HUDEP-2 (cell line): ENCODE data around the gene PINK1.
"Not testable (repeated sequence)": the region's sequence is repeated elsewhere in the genome, so short reads cannot be mapped to it uniquely, and the experiment has no call there.

Experiments used
- DNase-seq, 76 experiments: peaks; one replicate each; lab custom pipeline; 2025; ENCODE audit not compliant: unreplicated experiment in 76 of 76; lab: John Stamatoyannopoulos, UW

Gene PINK1

DNA sequence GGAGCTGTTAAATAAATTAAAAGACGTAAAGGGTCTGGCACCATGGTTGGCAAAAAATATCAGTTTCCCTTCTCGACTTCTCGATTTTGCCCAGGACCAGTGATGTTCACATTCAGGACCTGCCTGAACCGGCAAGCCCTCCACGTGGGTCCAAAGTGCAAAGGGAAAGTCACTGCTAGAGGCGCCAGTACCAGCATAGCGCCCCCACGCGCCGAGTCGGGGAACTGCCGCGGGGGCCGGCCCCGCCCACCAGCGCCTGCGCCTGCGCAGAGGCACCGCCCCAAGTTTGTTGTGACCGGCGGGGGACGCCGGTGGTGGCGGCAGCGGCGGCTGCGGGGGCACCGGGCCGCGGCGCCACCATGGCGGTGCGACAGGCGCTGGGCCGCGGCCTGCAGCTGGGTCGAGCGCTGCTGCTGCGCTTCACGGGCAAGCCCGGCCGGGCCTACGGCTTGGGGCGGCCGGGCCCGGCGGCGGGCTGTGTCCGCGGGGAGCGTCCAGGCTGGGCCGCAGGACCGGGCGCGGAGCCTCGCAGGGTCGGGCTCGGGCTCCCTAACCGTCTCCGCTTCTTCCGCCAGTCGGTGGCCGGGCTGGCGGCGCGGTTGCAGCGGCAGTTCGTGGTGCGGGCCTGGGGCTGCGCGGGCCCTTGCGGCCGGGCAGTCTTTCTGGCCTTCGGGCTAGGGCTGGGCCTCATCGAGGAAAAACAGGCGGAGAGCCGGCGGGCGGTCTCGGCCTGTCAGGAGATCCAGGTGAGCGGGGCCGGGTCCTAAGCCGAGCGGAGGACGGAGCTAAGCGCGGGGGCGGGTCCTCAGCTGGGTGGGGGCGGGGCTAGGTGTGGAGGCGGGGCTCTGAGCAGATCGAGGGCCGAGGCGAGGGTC, at the start of gene PINK1:
Gene PINK1 (plus strand): TSS at position 269 of the 875 bp plus-strand sequence. CDS start 91 bp downstream, at position 360.
- DNase-seq: peak in 75 of 76 experiments; percentile 10 to 92 (median 74)

DNA sequence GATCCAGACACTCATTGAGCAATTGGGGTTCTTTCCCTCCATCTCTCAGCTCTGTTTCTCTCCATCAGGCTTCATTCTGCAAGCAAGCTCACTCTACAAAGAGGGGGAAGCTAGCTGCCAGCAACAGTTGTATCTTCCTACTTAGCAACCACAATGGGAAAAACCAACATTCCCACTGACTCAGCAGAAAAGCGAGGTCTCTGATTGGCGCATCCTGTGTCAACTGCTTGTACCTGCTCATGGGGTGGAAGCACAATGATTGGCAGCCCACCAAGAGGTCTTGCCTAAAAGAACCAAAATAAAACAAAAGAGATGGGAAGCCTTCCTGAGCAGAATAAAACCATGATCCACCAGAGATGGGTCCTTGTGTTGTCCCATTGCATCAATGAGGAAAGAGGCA, 48.4 kb upstream of the PINK1 start:
- DNase-seq: no peak

DNA sequence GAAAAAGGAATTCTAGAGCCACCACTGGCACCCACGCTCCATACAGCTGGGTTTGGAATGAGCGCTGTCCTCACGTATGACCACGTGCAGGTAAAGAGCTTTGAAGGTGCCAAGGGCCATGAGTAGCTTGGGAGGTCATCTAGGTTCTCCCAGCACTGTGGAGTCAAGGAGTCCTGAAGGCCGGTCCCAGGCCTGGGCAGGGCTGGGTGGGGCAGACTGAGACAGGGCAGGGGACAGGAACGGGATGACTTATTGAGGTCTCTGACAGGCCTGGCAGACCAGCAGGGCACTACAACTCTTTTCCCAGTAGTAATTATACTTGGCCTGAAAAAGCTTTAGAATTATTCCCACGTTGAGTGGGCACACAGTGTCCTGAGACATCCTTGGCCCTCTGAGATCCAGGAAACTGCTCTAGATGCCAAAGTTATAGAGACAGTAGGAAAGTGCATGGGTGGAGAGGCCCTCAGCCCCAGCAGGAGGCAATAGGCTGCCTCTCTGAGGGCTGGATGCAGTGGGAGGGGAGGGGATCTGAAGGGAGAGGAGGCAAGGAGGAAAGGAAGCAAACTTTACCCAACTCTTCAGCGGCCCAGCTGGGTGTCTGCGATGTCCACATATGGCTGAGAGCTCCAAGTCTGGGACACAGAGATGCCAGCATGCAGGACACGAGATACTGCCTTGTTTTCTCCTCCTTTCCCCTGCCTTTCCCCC, 46.2 kb upstream of the PINK1 start:
- DNase-seq: no peak

DNA sequence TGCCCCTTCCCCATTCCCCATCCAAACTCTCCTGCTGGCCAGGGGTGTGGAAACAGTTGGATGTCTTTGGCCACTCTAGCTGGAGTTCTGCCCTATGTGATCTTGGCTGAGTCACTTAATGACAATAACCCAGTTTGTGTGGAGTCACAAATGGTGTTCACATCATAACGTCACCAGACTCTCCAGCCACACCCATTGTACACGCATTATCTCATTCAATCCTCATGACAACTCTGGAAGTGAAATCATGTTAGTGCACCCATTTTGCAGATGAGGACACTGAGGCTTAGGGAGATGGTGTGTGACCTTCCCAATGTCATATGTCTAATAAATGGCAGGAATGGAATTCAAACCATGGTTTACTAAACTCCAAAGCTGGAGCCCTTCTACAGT, 45.6 kb upstream of the PINK1 start:
- peak in 1 of 76 experiments; percentile 18 for DNase-seq

DNA sequence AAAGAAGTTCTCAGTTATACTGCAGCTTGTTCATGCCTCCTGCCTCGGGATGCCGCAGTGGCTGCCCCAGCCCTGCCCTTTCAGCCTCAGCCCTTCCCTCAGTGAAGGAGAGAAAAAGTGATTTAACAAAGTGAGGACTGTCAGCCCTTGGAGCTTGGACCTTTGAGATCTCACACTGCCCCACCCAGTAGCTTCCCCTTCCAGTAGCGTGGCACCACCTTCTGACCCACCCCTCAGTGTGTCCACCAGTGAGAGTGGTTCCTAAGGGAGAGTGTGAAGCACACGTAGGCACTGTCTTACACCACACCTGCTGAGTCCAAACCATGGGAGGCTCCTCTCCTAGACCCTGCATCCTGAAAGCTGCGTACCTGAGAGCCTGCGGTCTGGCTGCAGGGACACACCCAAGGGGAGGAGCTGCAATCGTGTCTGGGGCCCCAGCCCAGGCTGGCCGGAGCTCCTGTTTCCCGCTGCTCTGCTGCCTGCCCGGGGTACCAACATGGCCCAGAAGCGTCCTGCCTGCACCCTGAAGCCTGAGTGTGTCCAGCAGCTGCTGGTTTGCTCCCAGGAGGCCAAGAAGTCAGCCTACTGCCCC, 44.5 kb upstream of the PINK1 start, which contains the start of gene CDA:
Gene CDA (plus strand): TSS at position 464 of the 592 bp plus-strand sequence. CDS start 33 bp downstream, at position 497.
- no peak for DNase-seq

DNA sequence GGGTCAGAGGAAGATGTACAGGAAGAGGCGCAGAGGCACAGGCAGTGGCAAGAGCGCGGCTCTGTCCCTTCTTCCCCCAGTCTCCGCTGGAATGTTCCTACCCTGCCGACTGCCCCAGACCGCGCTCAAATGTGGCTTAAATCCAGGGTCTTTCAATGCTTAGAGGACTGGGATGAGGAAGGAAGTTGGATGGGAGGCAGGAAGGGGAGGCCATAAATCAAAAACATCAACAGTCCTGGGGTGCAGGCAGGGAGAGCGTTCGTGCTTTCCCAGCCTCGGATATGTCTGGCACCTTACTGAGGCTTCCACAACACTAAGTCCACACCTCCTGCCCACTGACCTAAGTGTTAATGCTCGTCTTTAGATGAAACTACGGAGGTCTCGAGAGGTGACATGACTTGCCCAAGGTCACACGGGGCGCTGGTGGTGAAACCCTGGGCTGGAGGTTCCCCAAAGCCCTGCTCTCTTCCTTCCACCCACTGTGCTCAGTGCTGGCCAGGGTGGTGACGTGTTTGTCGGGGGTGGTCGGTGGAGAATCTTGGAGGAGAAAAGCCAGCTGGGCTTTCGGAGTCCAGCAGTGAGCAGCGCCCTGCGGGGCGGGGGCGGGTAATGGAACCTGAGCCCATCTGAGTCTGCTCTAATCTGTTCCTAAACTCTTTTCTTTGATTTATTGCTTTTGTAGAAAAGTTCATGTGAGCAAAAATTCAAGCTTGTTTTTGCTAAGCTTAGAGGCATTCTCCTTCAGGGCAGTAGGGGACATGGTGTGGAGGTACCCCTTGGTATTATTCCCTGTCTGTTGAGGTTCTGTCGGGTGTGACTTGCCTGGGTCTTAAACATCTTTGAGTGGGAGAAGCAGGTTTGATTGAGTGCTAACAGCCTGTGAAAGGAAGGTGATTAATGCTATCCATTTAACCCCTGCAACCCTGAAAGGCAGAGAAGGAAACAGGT, 43.7 kb upstream of the PINK1 start:
- no peak for DNase-seq

DNA sequence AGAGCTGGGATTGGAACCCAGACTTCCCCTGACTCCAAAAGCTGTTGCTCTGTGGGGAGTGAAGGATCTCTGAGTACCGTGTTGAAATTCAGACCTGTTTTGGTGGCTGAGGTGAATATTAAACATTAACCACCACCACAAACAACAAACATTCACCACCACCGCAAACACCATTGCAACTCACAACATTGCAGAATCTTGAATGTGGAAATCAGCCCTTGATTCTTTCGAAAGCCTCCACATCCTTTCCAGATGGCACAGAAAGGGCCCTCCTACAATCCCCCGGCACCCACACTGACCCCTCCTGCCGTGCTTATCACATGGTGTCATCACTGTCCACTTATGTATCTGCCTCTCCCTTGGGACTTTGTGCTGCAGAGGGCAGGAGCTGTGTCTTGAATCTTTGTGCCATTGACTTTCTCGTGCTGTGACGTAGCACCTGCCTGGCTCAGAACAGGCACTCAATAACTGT, 42.9 kb upstream of the PINK1 start:
- no peak for DNase-seq

DNA sequence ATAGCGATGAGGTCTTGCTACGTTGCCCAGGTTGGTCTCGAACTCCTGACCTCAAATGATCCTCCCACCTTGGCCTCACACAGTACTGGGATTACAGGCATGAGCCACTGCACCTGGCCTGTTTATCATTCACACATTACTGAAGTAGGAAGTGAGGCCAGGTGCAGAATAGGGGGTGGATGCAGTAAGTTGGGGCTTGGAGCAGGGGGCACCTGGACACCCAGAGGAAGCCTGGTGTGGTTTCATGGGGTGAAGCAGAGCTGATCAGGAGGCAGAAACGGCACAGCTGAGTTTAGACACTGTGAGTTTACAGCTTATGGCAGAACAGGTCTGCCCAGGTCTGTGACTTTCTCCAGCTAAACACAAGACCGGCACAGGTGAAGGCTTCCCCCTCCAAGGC, 39.5 kb upstream of the PINK1 start:
- no peak for DNase-seq

DNA sequence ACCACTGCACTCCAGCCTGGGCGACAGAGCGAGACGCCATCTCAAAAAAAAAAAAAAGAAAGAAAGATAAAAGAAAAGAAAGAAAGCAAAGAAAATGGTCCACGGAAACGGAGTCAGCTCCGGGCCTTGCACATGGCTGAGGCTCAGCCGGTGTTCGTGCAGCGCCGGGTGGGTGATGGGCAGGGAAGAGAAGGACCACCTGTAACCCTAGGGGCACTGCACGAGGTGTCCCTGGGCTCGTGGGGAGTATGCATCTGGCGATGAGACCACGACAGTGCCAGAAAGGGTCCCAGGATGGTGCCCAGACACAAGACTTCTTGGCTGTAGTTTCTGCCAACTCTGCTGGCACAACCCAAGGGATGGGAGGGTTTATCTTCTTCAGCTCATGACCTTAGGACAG, 38.5 kb upstream of the PINK1 start:
- no peak for DNase-seq

DNA sequence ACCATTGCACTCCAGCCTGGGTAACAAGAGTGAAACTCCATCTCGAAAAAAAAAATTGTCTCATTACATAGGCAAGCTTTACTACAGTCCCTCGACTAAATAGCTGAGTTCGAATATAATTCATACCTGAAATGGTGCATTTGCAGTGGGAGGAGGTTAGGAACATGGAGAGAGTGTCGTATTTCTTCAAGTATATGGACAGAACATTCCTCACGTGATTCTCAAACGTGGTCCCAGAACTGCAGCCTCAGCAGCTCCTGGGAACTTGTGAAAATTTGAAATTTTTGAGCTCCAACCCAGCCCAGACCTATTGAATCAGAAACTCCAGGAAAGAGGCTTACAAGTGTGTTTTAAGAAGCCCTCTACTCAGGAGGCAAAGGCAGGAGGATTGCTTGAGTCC, 37.2 kb upstream of the PINK1 start:
- DNase-seq: no peak

DNA sequence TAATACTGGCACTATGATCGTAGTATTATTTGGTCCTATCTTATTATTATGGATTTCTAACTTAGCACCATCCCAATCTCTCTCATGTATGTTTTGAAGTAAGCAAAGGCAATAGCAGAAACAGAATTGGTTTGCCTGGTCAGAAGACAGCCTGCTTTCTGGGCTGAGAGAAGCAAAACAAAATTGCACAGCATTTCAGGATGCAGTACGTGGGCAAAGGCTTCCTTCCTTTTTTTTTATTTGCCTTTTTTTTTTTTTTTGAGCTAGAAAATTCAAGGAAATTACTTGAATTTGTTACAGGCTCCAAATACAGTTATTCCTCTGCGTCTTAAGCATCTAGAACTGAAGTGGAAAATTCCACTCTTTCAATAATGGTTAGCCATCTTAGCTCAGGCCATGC, 35.6 kb upstream of the PINK1 start:
- no peak for DNase-seq

DNA sequence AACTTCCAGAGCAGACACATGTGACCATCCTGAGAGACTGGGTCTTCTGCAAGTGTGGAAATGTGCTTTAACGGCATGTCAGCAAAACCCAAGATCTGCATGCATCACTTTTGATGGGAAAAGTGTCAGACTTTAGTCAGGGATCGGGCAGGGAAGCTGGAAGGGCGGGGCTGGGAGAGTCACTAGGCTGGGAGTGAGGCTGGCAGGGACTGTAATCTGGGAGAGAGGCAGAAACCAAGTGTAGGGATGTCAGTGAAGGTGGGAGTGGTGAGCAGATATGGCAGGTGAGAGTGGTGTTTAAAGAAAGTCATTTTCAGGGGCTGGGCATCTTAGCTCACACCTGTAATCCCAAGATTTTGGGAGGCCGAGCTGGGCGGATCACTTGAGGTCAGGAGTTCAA, 33.1 kb upstream of the PINK1 start:
- DNase-seq: no peak

DNA sequence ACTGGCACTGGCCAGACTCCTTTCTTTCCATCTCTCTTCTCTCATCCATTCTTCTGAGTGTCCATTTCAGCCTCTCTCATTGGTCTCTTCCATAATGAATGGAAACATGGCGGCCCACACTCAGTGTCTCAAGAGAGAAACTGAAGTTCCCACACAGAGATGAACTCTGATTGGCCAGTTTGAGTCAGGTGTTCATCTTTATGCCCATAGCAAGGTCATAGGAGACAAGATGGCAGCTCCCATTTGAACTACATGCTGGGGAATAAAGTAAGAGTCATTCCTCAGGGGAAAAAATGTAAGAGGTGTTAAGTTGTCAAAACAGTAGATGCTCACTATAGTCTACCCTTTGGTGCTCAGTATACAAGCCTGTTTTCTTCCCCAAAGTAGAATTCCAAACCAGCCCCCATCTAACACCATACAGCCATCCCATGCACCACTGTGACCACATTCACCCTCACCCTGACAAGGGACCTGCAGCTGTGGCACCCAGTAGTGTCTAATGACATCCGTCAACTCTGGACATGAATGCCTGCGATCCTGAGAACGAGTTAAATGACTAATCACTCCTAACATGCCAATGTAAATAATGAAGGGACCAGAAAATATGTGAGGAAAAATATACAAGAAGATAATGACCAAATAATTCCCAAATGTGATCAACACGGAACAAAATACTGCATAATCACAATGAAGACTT, 32.0 kb upstream of the PINK1 start:
- no peak for DNase-seq

DNA sequence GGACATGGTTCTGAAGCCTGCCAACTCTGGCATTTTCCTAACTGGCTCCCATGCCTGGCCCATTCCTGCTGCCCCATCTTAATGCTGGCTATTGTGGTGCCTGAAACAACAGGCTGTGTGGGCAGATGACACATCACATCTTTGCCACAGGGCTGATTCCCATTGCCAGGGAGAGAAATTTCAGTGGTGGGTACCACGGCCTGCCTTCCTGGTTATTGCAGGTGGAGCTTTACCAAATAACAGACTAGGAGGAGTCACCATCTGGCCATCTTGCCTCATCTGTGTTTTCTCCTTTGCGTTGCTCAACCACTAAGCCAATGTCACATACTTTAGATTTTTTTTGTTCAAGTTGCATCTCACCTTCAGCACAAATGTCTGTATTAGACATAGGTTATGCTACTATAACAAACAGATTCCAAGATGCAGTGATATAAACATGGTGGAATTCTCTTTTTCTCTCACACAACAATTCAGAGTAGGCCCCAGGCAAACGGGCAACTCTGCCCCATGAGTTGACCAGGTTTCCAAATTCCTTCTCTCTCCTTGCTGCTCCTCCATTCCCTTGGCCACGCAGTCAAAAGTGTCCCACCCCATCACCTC, 30.3 kb upstream of the PINK1 start:
- no peak for DNase-seq

DNA sequence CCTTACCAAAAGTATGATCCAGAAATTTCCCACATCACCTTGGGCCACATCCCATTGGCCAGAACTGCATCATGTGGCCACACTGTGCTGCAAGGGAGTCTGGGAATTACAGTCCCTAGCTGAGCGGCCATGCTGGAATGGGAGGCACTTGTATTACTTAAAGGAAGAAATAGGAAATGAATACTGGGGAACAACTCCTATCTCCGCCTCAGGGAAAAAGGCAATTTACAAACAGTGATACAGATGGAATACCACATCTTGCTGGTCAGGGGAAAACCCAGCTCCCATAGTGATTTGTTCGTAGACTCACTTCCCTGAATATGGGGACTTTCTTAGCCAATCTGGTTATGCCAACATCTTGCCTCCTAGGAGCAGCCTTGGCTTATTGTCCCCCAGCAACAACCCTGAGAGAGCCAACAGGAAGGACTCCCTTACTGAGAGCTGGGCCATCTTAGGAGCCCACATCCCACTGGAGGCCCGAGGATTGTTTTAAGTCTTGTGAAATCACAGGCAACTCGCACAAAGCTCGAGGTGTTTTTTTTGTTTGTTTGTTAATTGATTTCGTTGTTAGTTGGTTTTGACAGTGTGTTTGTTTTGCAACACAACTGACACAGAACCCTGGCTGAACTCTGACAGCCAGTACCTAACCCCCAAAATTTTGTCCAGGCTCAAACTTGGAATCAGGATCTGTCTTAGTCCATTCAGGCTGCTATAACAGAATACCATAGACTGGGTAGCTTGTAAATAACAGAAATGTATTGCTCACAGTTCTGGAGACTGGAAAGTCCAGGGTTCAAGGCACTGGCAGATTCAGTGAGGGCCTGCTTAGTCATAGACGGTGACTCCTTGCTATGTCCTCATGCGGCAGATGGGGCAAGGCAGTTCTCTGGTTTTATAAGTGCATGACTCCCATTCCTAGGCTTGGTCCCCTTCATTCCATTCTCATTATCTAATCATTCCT, 29.5 kb upstream of the PINK1 start:
- DNase-seq: no peak

DNA sequence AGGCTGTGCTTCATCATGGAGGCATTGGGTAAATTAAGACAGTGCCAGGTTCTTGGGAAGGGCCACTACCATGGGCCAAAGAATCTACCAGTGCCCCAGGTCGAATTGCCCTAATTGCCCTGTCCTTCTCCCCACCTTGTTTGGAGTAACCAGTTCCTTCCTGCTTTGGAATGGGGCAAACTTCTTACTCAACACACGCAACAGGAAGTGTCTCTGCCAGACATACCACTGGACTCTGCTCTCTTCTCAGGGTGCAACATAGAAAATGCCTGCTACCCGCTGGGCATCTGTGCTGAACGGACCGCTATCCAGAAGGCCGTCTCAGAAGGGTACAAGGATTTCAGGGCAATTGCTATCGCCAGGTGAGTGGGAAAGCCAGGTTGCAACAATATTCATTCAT, 28.6 kb upstream of the PINK1 start:
- DNase-seq: no peak

DNA sequence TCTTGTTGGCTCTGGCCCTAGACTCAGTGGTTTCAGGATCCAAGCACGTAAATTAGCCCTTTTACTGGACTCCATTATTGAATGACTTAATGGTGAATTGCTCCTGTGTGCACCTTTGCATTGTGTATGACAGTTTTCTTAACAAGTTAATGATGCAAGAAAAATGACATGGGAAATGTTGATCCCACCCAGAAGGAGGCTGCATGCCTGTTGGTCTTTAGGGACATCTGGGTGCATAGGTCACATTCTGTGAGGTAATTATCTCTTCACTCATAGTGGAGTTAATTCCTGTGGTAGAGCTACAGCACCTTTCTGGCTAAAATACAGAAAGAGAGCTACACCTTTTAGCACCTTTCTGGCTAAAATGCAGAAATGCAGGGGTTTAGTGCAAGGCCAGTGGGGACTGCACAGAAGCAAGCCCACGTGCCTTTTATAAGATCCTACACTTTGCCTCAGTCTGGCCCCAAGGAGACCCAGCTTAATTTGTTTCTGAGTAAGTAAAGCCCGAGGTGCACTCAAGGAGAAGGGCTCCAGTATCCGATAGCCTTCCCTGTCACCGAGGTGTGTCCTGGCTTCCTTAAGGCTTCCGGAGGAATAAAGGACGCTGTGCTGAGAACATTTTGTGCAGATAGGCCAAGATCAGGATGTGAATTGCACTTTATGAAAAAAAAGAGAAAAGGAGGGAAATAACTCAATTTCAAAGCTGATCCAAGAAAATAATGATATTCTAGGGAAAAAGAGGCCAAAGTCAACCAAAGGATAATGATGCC, 26.3 kb upstream of the PINK1 start:
- not testable (repeated sequence) for DNase-seq
